NCI-H446 treated with DMSO at 0.1 percent for 48 hours (cell line): Measurements from ENCODE around the gene B4GALNT3.

Experiments used
- DNase-seq: peaks from one replicate; lab custom pipeline; 2025; lab: John Stamatoyannopoulos, UW

B4GALNT3 gene

GRCh38 chr12:539540-540310, 80.0 kb downstream of the B4GALNT3 start:
- no peak for DNase-seq

GRCh38 chr12:541676-542324, 82.1 kb downstream of the B4GALNT3 start:
- DNase-seq = no peak

GRCh38 chr12:542395-543113, 82.8 kb downstream of the B4GALNT3 start:
- no peak for DNase-seq

DNA sequence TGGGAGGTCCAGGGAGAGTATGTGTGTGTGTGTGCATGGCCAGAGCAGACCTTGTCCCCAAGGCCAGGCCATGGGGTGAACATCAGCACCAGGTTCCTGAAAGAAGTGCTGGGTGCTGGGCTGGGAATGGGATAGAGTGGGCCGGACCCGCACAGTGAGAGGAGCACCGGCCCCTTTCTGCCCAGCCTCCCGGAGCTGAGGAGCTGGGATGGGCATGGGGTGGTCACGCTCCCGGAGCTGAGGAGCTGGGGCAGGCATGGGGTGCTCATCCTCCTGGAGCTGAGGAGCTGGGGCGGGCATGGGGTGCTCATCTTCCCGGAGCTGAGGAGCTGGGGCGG, 83.3 kb downstream of the B4GALNT3 start:
- DNase-seq = no peak

- no peak for DNase-seq
Measured at GRCh38 chr12:544142-544541, 84.4 kb downstream of the B4GALNT3 start.

DNA sequence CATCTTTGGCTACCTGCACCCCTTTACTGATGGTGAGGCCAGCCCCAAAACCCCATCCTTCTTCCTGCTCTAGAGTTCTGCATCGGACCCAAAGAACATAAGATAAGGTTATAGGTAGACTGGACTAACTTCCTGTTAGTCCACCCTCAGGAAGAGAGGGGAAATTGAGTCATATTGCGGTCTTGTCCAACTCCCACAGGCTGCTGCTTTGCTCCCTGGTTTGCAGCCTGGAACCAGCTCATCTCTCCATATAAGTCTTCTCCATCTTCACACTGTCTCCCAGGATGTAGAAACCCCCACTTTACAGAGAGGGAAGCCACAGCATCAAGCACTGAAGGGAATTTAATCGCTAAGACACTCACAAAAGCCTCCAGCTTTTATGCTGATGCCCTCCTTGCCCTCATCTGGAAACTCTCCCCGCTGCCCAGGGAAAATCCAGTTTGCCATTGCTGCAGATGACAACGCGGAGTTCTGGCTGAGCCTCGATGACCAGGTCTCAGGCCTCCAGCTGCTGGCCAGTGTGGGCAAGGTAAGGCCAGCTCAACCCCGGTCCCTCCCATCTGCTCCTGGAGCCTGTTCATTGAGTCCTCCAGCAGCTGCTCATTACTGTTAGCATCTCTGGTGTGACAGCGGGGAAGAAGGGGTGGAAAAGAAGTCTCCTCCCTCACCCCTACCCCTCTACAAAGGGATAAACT, 85.3 kb downstream of the B4GALNT3 start:
- DNase-seq = no peak

GRCh38 chr12:545835-546234, 86.1 kb downstream of the B4GALNT3 start:
- DNase-seq = no peak

GRCh38 chr12:546265-546919, 86.7 kb downstream of the B4GALNT3 start:
- DNase-seq = no peak

- DNase-seq = peak; percentile 39
Measured at GRCh38 chr12:546920-547845, 87.4 kb downstream of the B4GALNT3 start.

GRCh38 chr12:547883-548470, 88.2 kb downstream of the B4GALNT3 start:
- no peak for DNase-seq

DNA sequence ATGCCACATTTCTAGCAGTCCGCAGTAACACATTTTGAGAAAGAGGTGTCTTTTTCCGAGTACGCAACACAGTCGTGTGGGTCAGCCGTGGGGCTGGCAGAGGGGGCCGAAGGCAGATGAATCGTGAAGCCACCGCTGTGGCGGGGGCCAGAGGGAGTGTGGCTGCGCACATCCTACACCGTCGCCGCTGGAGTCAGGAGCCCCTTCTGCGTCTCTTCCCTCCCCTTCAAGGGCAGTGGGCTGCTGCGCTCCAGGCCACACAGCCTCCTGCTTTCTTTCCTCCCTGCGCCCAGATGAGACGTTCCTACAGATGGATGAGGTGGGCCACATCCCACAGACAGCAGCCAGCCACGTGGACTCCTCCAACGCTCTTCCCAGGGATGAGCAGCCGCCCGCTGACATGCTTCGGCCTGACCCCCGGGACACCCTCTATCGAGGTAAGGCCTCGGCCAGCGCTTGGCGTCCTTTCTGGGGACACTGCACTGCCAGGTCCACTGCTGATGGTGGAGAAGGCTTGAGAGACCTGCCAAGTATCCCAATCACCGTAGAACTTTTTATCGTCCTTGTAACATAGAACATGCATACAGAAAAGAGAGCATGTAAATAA, 89.8 kb downstream of the B4GALNT3 start:
- DNase-seq = no peak

DNA sequence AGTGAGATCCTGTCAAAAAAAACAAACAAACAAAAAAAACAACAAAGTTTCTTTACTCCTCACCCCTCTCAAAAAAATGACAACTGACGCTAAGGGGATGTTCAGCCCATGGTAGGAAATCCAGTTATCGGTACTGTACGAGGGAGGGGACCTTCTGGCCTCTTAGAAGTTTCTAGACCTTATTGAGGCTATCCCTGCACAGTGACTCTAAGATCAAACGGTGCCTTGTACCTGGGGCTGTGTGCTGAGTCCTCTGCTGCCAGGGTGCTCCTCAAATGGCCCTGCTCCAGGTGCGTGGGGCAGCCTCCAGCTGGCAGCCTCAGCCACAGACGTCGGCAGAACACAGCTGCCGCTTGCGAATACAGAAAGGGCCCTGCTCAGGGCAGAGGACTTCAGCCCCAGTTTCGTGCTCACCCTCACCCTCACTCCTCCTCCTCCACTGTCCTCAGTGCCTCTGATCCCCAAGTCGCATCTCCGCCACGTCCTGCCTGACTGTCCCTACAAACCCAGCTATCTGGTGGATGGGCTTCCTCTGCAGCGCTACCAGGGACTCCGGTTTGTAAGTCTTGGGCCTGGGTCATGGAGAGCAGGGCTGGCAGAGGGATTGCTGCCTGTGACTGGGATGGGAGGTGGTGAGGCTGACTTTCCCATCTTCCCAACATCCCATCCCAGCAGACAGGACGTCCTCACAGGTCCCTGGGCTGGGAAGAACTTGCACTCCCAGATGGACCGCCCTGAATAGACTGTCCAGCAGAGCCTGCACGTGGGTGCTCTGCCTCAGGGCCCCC, 90.9 kb downstream of the B4GALNT3 start:
- DNase-seq = no peak

GRCh38 chr12:552466-552865, 92.7 kb downstream of the B4GALNT3 start:
- DNase-seq = no peak

DNA sequence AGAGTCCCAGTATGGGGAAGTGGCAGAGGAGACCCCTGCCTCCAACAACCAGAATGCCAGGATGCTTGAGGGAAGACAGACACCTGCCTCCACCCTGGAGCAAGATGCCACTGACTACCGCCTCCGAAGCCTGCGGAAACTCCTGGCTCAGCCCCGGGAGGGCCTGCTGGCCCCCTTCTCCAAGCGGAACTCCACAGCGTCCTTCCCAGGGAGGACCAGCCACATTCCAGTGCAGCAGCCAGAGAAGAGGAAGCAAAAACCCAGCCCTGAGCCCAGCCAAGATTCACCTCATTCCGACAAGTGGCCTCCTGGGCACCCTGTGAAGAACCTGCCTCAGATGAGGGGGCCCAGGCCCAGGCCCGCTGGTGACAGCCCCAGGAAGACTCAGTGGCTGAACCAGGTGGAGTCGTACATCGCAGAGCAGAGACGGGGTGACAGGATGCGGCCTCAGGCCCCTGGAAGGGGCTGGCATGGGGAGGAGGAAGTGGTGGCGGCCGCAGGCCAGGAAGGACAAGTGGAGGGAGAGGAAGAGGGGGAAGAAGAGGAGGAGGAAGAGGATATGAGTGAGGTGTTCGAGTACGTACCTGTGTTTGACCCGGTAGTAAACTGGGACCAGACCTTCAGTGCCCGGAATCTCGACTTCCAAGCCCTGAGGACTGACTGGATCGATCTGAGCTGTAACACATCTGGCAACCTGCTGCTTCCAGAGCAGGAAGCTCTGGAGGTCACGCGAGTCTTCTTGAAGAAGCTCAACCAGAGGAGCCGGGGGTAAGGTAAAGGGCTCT, 93.7 kb downstream of the B4GALNT3 start:
- DNase-seq = no peak

DNA sequence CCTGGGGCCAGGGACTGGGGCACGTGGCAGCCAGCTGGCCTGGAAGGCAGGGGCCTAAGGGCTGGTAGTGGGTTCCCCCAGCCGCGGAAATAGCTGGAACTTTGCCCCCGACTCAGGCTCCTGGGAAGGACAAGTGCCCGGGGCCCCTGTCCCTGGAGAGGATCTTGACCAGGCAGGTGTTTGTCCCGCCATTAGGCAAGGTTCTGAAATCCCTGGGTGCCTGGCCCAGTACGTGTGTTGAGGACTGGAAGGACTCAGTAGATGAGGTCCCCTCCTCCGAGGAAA, 94.2 kb downstream of the B4GALNT3 start:
- DNase-seq = no peak

DNA sequence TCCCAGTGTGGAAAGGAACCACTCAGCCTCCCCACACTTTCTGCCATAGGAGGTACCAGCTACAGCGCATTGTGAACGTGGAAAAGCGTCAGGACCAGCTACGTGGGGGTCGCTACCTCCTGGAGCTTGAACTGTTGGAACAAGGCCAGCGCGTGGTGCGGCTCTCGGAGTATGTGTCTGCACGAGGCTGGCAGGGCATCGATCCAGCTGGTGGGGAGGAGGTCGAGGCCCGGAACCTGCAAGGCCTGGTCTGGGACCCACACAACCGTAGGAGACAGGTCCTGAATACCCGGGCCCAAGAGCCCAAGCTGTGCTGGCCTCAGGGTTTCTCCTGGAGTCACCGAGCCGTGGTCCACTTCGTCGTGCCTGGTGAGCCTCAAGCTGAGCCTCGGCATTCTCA, 96.8 kb downstream of the B4GALNT3 start:
- DNase-seq = no peak

DNA sequence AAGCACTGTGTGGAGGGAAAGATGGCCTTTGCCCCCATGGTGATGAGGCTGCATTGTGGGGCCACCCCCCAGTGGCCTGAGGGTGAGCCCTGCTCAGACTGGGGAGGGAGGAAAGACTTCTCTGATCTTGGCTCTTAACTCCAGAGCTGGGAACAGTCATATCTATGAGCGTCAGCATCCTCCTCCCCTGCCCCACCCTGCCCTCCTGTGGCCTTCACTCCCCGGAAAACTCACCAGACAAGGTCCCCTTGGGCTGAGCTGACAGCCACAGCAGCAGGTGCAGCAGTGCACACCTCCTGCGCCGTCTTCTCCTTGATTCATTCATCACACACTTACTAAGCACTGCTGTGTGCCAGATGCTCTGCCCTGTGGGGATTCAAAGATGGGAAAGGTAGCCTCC, 98.8 kb downstream of the B4GALNT3 start:
- no peak for DNase-seq

- DNase-seq = no peak
Measured at GRCh38 chr12:559208-559905, 99.6 kb downstream of the B4GALNT3 start.
